ENCODE measurements around the gene FGFRL1. TPM values are rescaled to one million over a fixed set of nuclear protein-coding genes. Genes with fewer than 3 reads are reported as not detected.

The FGFRL1 gene
- polyA plus RNA-seq, 1 donor from 2014 or later: 0.97 TPM

GRCh38 chr4:1051472-1051871, 40.0 kb downstream of the FGFRL1 start:
- TF ChIP-seq MXI1 (conservative IDR thresholded peaks at IDR 0.05; ENCODE audit: poor library complexity, severe bottlenecking): no peak
- TF ChIP-seq EP300 (conservative IDR thresholded peaks at IDR 0.05; ENCODE audit: poor library complexity, severe bottlenecking): no peak
- no peak for TF ChIP-seq REST (IDR thresholded peaks at IDR 0.05; ENCODE audit: borderline replicate concordance)
- TF ChIP-seq TAF1 (IDR thresholded peaks at IDR 0.05; ENCODE audit: low read depth): no peak
- TF ChIP-seq SMC3 (conservative IDR thresholded peaks at IDR 0.05; ENCODE audit: poor library complexity): no peak
- no peak for TF ChIP-seq CTCF (IDR thresholded peaks at IDR 0.05; ENCODE audit: poor library complexity, severe bottlenecking)
- TF ChIP-seq RAD21 (conservative IDR thresholded peaks at IDR 0.05): no peak
- TF ChIP-seq EZH2 (IDR thresholded peaks at IDR 0.05; ENCODE audit: borderline replicate concordance, insufficient read depth, low read length, poor library complexity, severe bottlenecking): no peak
- no peak for TF ChIP-seq POLR2AphosphoS5 (IDR thresholded peaks at IDR 0.05)
- Histone ChIP-seq H3F3A (ENCODE audit: insufficient read depth, low read length, poor library complexity, severe bottlenecking) (no peaks in the 10 kb centered on the region), H3K9me3 (ENCODE audit: low read length) (no peaks in the 10 kb centered on the region), H3K9me2 (ENCODE audit: insufficient read depth, low read length) (no peaks in the 10 kb centered on the region), H3K79me2 (replicated peaks; ENCODE audit: insufficient read depth, low read length) (no peaks in the 10 kb centered on the region), H4K20me1 (ENCODE audit: insufficient read depth) (no peaks in the 10 kb centered on the region), H3K36me3 (ENCODE audit: insufficient read depth, low read length) (no peaks in the 10 kb centered on the region), H3K27ac (ENCODE audit: low read length) (no peak overlapping the region), H3K4me3 (ENCODE audit: low read length) (no peak overlapping the region), H3K27me3 (ENCODE audit: insufficient read depth, low read depth, low read length) (no peaks in the 10 kb centered on the region), H2AFZ (ENCODE audit: low read depth, low read length) (no peak overlapping the region), H3K9ac (ENCODE audit: low read length) (no peak overlapping the region), H3K4me2 (ENCODE audit: low read length) (no peak overlapping the region)

- no peak for TF ChIP-seq REST (IDR thresholded peaks at IDR 0.05; ENCODE audit: borderline replicate concordance)
- TF ChIP-seq TAF1 (IDR thresholded peaks at IDR 0.05; ENCODE audit: low read depth): no peak
- TF ChIP-seq CTCF (IDR thresholded peaks at IDR 0.05; ENCODE audit: poor library complexity, severe bottlenecking): no peak
- no peak for TF ChIP-seq SMC3 (conservative IDR thresholded peaks at IDR 0.05; ENCODE audit: poor library complexity)
- TF ChIP-seq EZH2 (IDR thresholded peaks at IDR 0.05; ENCODE audit: borderline replicate concordance, insufficient read depth, low read length, poor library complexity, severe bottlenecking): no peak
- no peak for TF ChIP-seq RAD21 (conservative IDR thresholded peaks at IDR 0.05)
- TF ChIP-seq POLR2AphosphoS5 (IDR thresholded peaks at IDR 0.05): no peak
- no peak for TF ChIP-seq EP300 (conservative IDR thresholded peaks at IDR 0.05; ENCODE audit: poor library complexity, severe bottlenecking)
- TF ChIP-seq MXI1 (conservative IDR thresholded peaks at IDR 0.05; ENCODE audit: poor library complexity, severe bottlenecking): no peak
- Histone ChIP-seq H3K27me3 (ENCODE audit: insufficient read depth, low read depth, low read length) (no peaks in the 10 kb centered on the region), H3K9me3 (ENCODE audit: low read length) (no peaks in the 10 kb centered on the region), H3K4me3 (ENCODE audit: low read length) (no peak overlapping the region), H4K20me1 (ENCODE audit: insufficient read depth) (no peaks in the 10 kb centered on the region), H3K79me2 (replicated peaks; ENCODE audit: insufficient read depth, low read length) (no peaks in the 10 kb centered on the region), H3K9me2 (ENCODE audit: insufficient read depth, low read length) (no peaks in the 10 kb centered on the region), H3F3A (ENCODE audit: insufficient read depth, low read length, poor library complexity, severe bottlenecking) (no peaks in the 10 kb centered on the region), H2AFZ (ENCODE audit: low read depth, low read length) (no peak overlapping the region), H3K36me3 (ENCODE audit: insufficient read depth, low read length) (no peaks in the 10 kb centered on the region), H3K4me2 (ENCODE audit: low read length) (no peak overlapping the region), H3K27ac (ENCODE audit: low read length) (no peak overlapping the region), H3K9ac (ENCODE audit: low read length) (no peak overlapping the region)
Observed at GRCh38 chr4:1052231-1052671, 40.8 kb downstream of the FGFRL1 start.

Measured in neural cell (in vitro differentiated cells).